GM21619 (cell line): ENCODE measurements around the gene KIFC1.
"Not testable (repeated sequence)": the region's sequence is repeated elsewhere in the genome, so short reads cannot be mapped to it uniquely, and the experiment has no call there.

ENCODE experiments used
- ATAC-seq: cut with Tn5 transposase; IDR thresholded peaks from one replicate; pipeline ENCODE4 v1.9.1; 2021; ENCODE audit not compliant: unreplicated experiment

KIFC1 gene

GRCh38 chr6:33373960-33374910 lies 17.4 kb upstream of the KIFC1 start:
- no peak for ATAC-seq

GRCh38 chr6:33375143-33375671 lies 16.4 kb upstream of the KIFC1 start:
- no peak for ATAC-seq

GRCh38 chr6:33377171-33377570 lies 14.5 kb upstream of the KIFC1 start:
- ATAC-seq = no peak

GRCh38 chr6:33379184-33379583 lies 12.4 kb upstream of the KIFC1 start:
- ATAC-seq = not testable (repeated sequence)

GRCh38 chr6:33380272-33380981 lies 11.2 kb upstream of the KIFC1 start:
- no peak for ATAC-seq

GRCh38 chr6:33383427-33384185 lies 8.0 kb upstream of the KIFC1 start:
- ATAC-seq = no peak

GRCh38 chr6:33384581-33385020 lies 7.0 kb upstream of the KIFC1 start:
- ATAC-seq = no peak

GRCh38 chr6:33390173-33390572 lies 1.4 kb upstream of the KIFC1 start:
- ATAC-seq = no peak

GRCh38 chr6:33390767-33391277 lies 801 bp upstream of the KIFC1 start:
- no peak for ATAC-seq

GRCh38 chr6:33391922-33392594 lies 435 bp downstream of the KIFC1 start:
- no peak for ATAC-seq

GRCh38 chr6:33392595-33392948 lies 949 bp downstream of the KIFC1 start:
- ATAC-seq = no peak

GRCh38 chr6:33392979-33393378 lies 1.4 kb downstream of the KIFC1 start:
- no peak for ATAC-seq

- no peak for ATAC-seq
These were observed 5.9 kb downstream of the KIFC1 start for GRCh38 chr6:33397541-33397940.

- ATAC-seq = not testable (repeated sequence)
These were observed 7.0 kb downstream of the KIFC1 start for GRCh38 chr6:33398601-33399000.

GRCh38 chr6:33399881-33400280 lies 8.3 kb downstream of the KIFC1 start:
- ATAC-seq = not testable (repeated sequence)

- ATAC-seq = no peak
These were observed 13.3 kb downstream of the KIFC1 start for GRCh38 chr6:33404884-33405283.

- ATAC-seq = no peak
These were observed 13.8 kb downstream of the KIFC1 start for GRCh38 chr6:33405386-33405940.

- no peak for ATAC-seq
These were observed 14.5 kb downstream of the KIFC1 start for GRCh38 chr6:33406126-33406525.

GRCh38 chr6:33407132-33407718 lies 15.6 kb downstream of the KIFC1 start:
- no peak for ATAC-seq
